Measurements from ENCODE around the gene GPR137B.

Gene GPR137B

DNA sequence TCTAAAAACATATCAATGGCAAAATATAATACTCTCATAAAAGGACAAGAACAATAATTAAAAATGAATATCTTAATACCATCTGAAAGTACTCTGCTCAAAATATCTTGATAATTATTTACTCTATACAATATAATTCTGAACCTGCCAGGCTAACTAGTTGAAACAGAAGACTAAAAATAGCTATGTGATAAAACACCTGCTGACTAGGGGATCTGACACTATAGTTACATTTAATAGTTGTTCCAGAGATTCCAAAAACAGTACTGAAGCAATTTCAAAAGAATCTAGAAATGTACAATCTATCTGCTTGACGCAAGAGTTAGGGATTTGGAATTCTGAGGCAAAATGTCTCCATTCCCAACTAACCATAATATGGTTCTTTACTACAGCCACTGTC lies 109.2 kb downstream of the GPR137B start:
- TF ChIP-seq, protein P1, sequence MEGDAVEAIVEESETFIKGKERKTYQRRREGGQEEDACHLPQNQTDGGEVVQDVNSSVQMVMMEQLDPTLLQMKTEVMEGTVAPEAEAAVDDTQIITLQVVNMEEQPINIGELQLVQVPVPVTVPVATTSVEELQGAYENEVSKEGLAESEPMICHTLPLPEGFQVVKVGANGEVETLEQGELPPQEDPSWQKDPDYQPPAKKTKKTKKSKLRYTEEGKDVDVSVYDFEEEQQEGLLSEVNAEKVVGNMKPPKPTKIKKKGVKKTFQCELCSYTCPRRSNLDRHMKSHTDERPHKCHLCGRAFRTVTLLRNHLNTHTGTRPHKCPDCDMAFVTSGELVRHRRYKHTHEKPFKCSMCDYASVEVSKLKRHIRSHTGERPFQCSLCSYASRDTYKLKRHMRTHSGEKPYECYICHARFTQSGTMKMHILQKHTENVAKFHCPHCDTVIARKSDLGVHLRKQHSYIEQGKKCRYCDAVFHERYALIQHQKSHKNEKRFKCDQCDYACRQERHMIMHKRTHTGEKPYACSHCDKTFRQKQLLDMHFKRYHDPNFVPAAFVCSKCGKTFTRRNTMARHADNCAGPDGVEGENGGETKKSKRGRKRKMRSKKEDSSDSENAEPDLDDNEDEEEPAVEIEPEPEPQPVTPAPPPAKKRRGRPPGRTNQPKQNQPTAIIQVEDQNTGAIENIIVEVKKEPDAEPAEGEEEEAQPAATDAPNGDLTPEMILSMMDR (IDR thresholded peaks at IDR 0.05; ENCODE audit: borderline replicate concordance, control extremely low read depth, extremely low read depth, insufficient read depth, missing control alignments) = no peak
- in situ Hi-C loops (cut with MboI; ENCODE audit: low sequenced_read_pairs, unreplicated experiment) = no loop called here
- no peak for DNase-seq (ENCODE audit: low spot score)

DNA sequence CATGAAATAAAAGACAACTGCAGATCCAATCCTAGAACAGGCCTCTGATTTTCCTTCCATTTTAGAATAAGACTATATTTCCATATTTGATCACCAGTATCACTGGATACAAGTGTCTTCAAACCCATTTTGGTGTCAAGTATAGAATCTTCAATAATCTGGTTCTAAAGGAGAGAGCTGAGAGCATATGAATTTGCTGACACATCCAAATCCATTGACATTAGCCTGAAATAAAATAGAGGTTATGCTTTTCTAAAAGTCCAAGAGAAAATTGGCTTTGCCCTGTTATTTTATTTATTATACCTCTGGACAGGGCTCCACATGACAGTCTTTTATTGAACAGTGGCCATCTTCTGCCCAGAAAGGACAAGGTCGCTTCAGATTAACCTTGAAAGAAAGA lies 110.8 kb downstream of the GPR137B start:
- in situ Hi-C loops (cut with MboI; ENCODE audit: low sequenced_read_pairs, unreplicated experiment) = no loop called here
- TF ChIP-seq, protein P1 (IDR thresholded peaks at IDR 0.05; ENCODE audit: borderline replicate concordance, control extremely low read depth, extremely low read depth, insufficient read depth, missing control alignments) = no peak
- DNase-seq (ENCODE audit: low spot score) = no peak

DNA sequence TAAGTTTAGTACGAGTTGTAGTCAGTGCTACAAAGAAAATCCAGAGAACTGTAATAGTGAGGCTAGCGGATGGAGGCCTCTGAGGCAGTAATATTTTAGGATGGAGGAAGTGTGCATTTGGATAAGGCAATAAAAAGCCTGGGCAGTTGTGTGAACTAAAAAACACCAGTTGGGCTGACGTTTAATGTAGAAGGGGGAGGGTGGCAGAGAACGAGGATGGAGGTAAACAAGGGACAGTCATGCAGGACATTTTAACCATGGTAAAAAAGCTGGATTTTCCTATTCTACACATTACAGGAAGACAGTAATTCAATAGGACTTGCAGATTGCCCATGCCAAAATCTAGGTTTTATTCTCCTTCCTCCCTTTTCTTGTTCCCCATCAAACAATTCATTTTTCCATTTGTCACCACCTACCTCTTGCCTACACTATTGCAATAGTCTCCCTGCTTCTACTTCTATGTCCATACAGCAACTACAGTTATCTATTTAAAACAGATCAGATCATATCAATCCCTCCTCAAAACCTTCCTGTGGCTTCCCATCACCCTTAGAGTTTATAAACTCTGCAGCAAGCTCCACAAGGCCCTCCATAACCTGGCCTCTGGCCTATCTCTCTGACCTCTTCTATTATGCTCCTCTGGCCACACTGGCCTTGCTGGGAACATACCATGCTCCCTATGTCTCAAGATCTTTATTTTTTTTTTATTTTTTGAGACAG lies 111.7 kb downstream of the GPR137B start:
- no peak for DNase-seq (ENCODE audit: low spot score)
- in situ Hi-C loops (cut with MboI; ENCODE audit: low sequenced_read_pairs, unreplicated experiment) = no loop called here
- TF ChIP-seq, protein P1 (IDR thresholded peaks at IDR 0.05; ENCODE audit: borderline replicate concordance, control extremely low read depth, extremely low read depth, insufficient read depth, missing control alignments) = no peak

DNA sequence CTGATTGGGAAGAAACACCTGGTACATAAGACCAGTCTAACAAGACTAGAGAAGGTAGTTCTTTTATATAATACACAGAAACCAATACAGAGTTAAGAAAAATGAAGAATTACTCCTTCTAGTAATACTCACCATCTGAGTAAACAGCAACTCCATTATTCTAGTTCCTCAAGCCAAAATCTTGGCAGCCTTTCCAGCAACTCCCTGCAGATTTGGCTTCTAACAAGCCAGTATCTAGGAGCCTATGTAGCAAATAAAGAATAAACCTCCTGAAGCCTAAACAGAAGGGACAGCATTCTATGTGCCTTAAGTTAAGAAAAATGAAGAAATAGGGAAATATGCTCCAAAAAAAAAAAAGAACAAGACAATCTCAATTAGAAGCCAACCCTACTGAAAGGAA lies 114.9 kb downstream of the GPR137B start:
- TF ChIP-seq, protein P1 (IDR thresholded peaks at IDR 0.05; ENCODE audit: borderline replicate concordance, control extremely low read depth, extremely low read depth, insufficient read depth, missing control alignments) = no peak
- DNase-seq (ENCODE audit: low spot score) = no peak
- in situ Hi-C loops (cut with MboI; ENCODE audit: low sequenced_read_pairs, unreplicated experiment) = no loop called here

DNA sequence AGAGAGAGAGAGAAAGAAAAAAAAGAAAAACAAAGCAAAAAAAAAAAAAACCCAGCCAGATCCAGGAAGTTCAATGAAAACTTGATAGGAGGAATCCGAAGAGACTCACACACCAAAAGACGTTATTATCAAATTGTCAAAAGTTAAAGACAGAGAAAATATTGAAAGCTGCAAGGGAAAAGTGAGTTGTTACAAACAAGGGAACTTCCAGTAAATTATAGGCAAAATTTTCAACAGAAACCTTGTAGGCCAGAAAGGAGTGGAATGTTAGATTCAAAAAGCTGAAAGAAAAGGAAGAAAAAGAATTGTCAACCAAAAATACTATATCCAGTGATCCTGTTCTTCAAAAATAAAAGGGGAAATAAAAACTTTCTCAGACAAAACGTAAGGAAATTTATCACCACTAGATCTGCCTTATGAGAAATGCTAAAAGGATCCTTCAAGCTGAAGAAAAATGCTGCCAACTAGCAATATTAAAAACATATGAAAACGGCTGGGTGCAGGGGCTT lies 115.8 kb downstream of the GPR137B start:
- TF ChIP-seq, protein P1 (IDR thresholded peaks at IDR 0.05; ENCODE audit: borderline replicate concordance, control extremely low read depth, extremely low read depth, insufficient read depth, missing control alignments) = no peak
- in situ Hi-C loops (cut with MboI; ENCODE audit: low sequenced_read_pairs, unreplicated experiment) = no loop called here
- no peak for DNase-seq (ENCODE audit: low spot score)

All from GM13976 (cell line).